GM18505 (cell line): Measurements from ENCODE around the gene SRP9.

ENCODE experiments used
- ATAC-seq: cut with Tn5 transposase; IDR thresholded peaks from one replicate; pipeline ENCODE4 v1.9.1; 2021; ENCODE audit not compliant: unreplicated experiment
- POLR2A ChIP-seq: IDR thresholded peaks from 4 replicates; pipeline ENCODE4 v1.6.1; 2011; ENCODE audit warnings: borderline replicate concordance; ENCODE audit not compliant: insufficient read depth, insufficient read length; ENCODE audit errors: extremely low read depth

The SRP9 gene

GRCh38 chr1:225818229-225818628 lies 40.6 kb downstream of the SRP9 start:
- no peak for ATAC-seq
- no peak for TF ChIP-seq POLR2A

GRCh38 chr1:225819346-225820192 lies 41.9 kb downstream of the SRP9 start:
- no peak for TF ChIP-seq POLR2A
- no peak for ATAC-seq

DNA sequence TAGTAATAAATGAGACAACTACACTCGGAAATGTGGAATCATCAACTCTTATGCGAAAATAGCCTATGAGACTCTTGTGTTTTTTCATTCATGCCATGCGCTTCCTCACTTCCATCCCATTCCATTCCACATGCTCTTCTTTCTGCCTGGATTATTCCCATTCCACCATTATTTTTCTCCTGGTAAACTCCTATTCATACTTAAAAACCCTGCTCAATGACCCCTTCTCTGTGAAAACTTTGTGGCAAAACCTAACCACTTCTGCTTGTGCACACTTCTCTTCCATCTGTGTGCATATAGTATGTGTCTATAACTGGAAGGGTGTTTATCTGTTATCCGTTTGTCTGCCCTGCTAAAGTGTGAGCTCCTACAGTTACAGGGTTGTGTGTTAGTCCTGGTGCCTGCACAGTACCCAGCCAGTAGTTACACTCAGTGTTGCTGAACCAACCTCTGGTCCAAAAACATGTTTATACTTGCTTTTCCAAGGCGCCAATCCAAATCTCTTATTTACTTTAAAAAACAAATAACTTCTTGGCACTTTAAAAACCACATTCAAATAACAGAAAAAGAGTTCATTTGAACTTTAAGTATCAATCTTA lies 43.0 kb downstream of the SRP9 start:
- TF ChIP-seq POLR2A: no peak
- no peak for ATAC-seq

DNA sequence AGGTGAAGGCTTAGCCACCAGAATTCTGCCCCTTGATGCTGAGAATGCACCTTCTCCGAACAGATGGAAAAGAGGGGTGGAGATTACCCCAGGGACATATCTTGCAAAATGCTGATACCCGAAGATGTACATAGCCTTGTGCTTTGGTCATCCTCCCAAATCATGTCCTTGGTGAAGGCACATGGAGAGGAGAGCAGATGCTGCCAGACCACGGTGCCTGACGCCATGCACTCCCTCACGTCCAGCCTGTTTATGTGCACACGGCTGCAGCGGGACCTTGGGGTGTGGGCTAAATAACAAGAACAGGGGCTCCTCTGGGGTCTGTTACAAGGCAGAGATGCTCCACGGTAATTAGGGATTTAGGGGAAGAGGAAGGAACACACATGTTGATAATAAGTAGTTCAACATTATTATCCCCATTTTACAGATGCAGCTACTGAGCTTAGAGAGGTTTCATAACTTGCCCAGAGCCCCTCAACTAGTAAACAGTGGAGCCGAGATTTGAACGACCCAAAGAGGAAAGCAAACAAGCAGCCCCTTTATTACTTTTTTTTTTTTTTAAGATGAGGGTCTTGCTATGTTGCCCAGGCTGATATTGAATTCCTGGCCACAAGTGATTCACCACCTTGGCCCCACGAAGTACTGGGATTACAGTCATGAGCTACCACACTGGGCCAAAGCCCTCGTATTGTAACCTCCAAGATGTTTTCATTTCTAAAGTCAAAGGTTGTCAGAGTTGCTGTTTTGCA lies 45.2 kb downstream of the SRP9 start:
- ATAC-seq: no peak
- no peak for TF ChIP-seq POLR2A

DNA sequence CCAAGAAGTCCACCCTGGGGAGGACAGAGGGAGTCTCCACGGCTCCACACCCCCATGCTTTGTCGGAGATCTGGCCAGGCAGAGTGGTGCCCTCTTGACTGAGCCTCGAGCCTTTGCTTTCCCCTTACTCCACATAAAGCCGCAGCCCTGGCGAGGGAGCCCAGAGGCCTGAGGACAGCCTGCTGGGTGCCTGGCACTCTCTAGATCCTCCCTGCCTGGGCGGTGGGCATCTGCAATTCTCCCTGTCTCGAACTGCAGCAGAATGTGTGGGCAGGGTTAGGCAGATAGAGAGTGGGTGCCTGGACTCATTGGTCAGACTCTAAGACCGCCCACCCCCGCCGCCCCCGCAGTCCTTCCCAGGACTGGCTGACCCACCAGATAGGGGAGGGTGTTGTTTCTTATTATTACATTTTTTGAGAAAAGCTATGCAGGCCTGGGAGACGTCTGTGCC lies 46.2 kb downstream of the SRP9 start:
- no peak for TF ChIP-seq POLR2A
- no peak for ATAC-seq

- ATAC-seq: no peak
Observed at GRCh38 chr1:225824533-225824941, 46.9 kb downstream of the SRP9 start.

GRCh38 chr1:225825078-225825477 lies 47.5 kb downstream of the SRP9 start:
- no peak for ATAC-seq
- no peak for TF ChIP-seq POLR2A

More at GRCh38 chr1:225824533-225824941, 46.9 kb downstream of the SRP9 start:
- TF ChIP-seq POLR2A: no peak

DNA sequence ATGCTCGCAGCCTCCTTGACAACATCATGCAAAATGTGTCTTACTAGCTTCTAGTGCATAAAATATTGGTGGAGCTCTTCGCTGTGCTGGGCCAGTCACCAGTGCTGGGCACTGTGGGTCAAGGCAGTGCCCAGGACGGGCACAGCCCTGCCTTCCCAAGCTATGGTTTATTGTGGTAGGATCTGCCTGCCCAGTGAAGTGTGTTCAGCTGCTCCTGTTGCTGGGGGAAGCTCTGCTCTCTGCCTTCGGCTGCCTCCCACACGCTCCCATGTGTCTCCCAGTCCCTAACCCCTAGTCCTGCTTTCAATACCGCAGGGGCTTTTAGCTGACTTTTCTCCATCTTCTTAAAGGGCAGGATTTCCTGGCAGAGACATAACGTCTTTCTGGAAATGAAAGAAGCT lies 48.0 kb downstream of the SRP9 start:
- no peak for ATAC-seq

GRCh38 chr1:225827076-225827475 lies 49.5 kb downstream of the SRP9 start:
- no peak for ATAC-seq
- TF ChIP-seq POLR2A: no peak

More for the DNA sequence above, 48.0 kb downstream of the SRP9 start:
- no peak for TF ChIP-seq POLR2A

DNA sequence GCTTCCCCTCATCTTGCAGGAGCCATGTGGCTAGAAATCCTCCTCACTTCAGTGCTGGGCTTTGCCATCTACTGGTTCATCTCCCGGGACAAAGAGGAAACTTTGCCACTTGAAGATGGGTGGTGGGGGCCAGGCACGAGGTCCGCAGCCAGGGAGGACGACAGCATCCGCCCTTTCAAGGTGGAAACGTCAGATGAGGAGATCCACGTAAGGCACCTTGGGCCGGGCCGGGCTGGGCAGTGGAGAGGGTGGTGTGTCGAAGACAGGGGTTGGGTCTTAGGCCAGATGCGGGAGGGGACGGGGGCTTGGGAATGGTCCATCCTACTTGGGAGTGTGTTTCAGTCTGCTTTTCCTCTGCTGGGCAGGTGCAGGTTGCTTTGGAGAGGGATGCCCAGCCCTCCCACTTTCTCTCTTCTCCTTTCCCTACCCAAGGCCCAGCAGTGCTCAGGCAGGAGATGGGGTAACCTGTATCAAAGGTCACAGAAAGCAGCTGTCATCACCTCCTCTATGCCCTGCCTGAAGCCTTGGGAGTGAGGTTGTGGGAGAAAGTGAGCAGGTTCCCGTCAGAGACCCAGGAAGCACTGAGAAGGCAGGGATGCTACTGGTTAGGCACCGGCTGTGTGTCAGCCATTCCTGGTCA lies 51.2 kb downstream of the SRP9 start:
- no peak for TF ChIP-seq POLR2A
- ATAC-seq: no peak

DNA sequence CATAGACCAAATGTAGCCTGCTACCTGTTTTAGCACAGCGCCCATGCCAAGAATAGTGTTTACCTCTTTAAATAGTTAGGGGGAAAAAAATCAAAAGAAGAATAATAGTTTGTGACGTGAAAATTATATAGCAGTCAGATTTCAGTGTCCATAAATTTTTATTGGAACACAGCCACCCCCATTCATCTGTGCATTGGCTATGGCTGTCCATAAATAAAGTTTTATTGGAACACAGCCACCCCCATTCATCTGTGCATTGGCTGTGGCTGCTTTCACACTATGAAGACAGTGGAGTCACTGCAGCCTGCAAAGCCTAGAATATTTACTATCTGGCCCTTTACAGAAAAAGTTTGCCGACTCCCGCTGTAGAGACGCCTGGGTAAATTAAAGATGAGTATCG lies 53.2 kb downstream of the SRP9 start:
- TF ChIP-seq POLR2A: no peak
- ATAC-seq: no peak

GRCh38 chr1:225834417-225835329 lies 57.0 kb downstream of the SRP9 start:
- no peak for ATAC-seq
- no peak for TF ChIP-seq POLR2A
